Stimulated activated CD8-positive, alpha-beta memory T cell treated with anti-CD3 and anti-CD28 coated beads, Interleukin-15, amount 100 ng/mL, for 4 hours (primary cell): ENCODE data around the gene RBMS1.

Source experiments
- DNase-seq, 2 donors: peaks; one replicate each; pipeline ENCODE4 v3.0.0-alpha.2; 2020; ENCODE audit warnings: low read depth in 2 of 2

RBMS1 gene

GRCh38 chr2:160277151-160277550 is 216.5 kb downstream of the RBMS1 start:
- no peak for DNase-seq

- no peak for DNase-seq
These were observed 218.0 kb downstream of the RBMS1 start for GRCh38 chr2:160275656-160276055.

DNA sequence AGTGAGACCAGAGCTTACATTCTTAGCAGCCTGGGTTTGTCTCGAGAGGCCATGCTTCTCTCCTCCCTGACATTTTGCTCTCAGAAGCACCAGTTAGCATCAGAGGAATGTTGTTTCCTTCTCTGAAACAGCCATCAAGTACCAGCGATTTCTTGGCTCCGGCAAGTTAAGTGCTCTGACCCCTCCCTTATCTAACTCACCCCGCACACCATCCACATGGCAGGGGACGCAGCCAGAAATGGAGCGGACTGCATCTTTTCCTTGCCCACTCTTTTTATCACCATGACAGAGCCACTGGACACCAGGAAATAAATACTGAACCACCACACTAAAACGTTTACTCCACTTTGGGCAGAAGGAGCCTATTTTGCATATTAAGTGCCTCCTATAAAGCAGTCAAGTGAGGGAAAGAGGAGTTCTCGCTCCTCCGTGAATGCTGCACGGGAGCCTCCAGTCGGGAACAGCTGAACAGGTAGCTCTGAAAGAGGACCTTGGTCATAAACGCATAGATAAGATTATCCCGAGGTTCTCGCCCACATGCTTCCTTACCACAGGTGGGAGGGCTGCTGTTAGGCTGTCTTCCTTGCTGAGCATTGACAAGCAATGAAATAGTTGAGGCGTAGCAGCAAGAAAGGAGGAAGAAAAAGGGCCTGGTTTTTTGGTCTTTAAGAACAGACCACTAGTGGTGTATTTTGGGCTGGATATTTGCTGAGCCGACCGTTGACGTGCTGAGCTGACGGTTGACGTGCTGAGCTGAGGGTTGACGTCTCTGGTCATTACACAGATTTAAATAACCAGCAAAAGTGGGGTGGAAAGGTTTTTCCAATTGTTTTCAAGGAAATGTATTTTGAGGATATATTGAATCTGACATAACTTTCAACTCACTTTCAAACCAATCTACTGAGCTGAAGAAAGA is 222.2 kb downstream of the RBMS1 start:
- no peak for DNase-seq

- no peak for DNase-seq
These were observed 223.0 kb downstream of the RBMS1 start for GRCh38 chr2:160270571-160271113.

GRCh38 chr2:160269803-160270570 is 223.6 kb downstream of the RBMS1 start:
- peak; percentile 41 to 56 for DNase-seq

DNA sequence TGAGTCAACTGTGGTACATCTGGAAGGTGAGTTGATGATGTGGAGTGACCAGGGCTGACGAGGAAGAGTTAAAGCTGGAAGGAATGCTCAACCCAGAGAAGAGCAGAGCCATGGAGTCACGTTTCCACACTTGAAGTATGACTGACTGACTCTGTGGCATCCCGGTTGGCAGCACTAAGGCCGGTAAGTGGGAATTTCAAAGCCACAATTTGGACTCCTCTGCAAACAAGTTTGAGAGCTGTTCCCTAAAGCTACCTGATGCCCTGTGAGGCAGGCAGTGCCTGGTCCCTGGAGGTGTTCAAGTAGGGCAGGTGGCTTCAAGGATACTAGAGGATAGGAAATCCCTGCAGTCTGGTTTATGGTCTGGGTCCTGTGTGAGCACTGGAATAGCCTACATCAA is 224.2 kb downstream of the RBMS1 start:
- DNase-seq: no peak

- no peak for DNase-seq
These were observed 225.3 kb downstream of the RBMS1 start for GRCh38 chr2:160268151-160268781.

DNA sequence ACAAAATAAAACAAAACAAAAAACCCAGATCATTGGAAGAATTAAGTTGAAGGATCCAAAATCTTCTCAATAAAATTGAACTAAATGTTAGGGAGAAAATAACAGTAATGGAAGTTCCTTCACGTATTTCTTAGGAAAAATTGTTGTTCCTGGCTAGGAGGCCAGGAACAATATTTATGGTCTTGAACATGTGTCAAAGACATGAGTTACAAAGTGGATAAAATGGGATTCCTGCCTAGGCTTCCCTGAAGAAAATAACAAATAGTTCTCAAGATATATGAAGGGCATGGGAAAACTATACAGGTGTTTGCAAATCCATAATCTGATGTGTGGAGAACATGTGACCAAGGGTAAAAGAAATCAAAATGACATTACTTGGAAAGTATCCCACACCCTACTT is 225.9 kb downstream of the RBMS1 start:
- no peak for DNase-seq

GRCh38 chr2:160267022-160267421 is 226.6 kb downstream of the RBMS1 start:
- DNase-seq: no peak

DNA sequence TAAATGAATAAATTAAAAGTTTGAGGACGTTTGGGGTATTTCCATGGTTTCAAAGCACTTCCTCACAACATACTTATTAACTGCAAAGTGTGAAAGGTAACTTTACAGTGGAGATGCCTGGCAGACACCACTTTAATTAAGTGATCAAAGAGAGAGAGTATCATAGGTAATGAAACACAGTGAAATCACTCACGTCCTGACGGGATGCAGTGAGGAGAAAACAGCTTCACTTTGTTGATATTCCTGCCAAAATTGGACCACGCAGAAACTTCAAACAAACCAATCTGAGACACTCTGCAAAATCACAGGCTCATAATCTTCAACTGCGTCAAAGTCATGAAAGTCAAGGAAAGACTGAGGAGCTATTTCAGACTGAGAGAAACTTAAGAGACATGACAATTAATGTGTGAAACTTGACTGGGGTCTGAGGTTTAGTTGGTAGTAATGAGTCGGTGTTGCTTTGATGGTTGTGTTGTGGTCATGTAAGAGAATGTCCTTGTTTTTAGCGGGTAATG is 227.5 kb downstream of the RBMS1 start:
- no peak for DNase-seq

DNA sequence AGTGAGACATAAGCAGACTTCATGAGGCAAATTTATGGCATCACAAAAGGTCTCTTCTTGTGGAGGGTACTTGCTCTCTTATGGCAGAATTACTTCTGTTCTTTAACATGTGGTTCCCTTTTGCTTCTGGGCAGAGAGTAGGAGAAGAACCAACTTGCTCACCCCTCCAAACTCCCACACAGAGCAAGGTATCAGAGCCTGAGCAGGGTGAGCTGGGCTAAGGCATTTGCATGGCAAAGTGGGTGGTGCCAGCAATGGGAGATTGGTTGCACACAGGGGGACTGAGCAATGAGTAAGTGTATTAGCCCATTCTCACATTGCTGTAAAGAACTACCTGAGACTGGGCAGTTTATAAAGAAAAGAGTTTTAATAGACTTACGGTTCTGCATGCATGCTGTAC is 229.3 kb downstream of the RBMS1 start:
- no peak for DNase-seq

- DNase-seq: no peak
These were observed 231.9 kb downstream of the RBMS1 start for GRCh38 chr2:160261732-160262131.

- DNase-seq: no peak
These were observed 235.2 kb downstream of the RBMS1 start for GRCh38 chr2:160258492-160258805.

DNA sequence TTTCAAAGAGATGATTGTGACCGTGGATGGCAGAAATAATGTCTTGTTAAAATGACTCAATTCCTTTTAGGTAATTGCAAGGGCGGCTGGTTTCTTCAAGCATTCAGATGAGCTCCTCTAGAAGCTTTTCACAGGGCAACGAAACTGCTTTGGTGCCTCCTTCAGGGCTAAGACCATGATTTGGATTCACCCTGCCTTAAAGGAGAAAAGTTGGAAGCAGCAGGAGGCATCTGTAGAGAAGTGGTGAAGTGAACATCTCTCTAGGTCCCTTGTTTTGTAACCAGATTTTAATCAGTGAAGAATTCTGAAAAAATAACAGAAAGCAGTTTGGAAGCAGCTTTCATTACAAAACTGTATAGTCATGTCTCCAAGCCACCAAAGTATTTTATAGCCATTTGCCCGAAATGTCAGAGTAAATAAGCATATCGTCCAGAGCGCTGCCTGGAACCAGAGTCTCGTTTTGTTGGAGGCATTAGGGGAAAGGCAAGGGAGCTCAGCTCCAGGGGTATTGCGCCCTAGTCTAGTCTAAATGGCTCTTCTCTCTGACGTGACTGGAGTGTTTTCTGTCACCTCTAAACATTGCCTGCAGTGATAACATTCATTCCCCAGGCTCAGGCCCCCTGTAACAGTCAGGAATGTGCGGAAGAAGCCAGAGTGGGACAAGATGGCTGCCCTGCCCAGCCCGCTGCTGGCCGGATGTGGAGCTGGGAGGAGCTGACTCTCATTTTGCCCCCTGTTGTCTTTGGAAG is 235.7 kb downstream of the RBMS1 start:
- no peak for DNase-seq

- DNase-seq: no peak
These were observed 236.4 kb downstream of the RBMS1 start for GRCh38 chr2:160257041-160257742.

DNA sequence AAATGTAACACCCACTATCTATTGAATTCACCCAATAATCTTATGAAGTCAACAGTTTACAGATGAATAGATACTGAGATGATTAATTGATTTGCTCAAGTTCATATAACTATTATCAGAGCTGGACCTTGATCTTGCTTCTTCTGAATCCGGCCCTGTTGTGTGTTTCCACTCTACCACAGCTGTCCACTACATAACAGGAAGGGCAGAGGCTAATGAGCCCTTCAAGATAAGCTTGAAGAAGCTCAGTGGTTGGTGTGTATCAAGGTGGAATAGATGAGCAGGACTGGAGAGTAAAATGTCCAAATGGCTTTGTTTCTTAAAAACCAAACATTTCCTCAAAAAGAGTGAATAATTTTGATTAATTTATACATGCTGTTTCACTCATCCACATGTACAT is 237.1 kb downstream of the RBMS1 start:
- no peak for DNase-seq

- no peak for DNase-seq
These were observed 238.2 kb downstream of the RBMS1 start for GRCh38 chr2:160255408-160255807.

DNA sequence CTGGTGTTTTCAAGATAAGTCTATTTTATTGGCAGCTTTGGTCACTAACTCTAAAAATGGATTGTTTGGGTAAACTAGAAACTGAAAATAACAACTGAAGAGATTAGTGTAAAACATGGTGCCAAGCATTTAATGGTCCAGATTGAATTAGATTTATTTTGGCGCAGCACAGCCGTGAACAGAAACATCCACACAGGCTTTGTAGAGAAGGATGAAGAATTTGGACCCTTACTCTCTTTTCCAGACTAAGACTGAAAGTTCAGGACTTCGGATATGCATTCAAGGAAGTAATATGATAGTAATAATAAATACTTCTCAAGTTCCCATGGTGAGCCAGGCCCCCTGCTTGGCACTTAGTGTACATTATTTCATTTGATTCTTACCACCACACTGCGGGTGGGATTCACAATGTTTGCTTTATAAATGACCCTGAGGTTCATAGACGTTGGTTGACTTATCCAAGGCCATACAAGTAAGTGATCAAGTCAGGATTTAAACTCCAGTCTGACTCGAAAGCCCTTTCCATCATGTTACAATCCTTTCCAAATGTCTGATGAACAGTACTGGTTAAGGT is 239.3 kb downstream of the RBMS1 start:
- no peak for DNase-seq

GRCh38 chr2:160253440-160254188 is 240.0 kb downstream of the RBMS1 start:
- DNase-seq: no peak

DNA sequence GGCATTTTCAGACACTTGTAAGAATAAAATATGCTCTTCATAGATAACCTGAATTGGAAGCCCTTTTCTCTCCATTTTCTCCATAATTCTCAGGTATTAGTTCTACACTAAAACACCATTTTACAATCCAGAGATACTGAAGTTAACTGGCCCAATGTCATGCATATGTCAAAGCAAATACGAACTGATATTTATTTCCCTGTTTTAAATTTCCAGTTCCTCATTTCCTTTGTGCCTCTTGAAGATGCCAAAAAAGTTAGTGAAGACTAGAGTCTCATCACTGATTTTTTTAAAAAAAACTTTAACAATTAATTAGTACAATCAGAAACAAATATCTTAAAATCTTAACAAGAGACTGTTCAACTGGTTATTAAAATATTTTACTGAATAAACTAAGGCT is 240.7 kb downstream of the RBMS1 start:
- no peak for DNase-seq
